ENCODE results near the gene ZNF772. TPM values are rescaled to one million over a fixed set of nuclear protein-coding genes. Genes with fewer than 3 reads are reported as not detected.

The ZNF772 gene
- total RNA-seq, 1 experiment from 2014 or later = 11.4 TPM

- Histone ChIP-seq H2AK5ac (ENCODE audit: insufficient read length, low read length) (no peak overlapping the region), H3K79me1 (ENCODE audit: insufficient read depth, low read depth, low read length, poor library complexity, severe bottlenecking) (peaks cover 3% of the 10 kb centered on the region), H3K4me2 (ENCODE audit: insufficient read depth, insufficient read length, low read length) (no peak overlapping the region), H4K91ac (ENCODE audit: insufficient read length, low read depth, low read length) (no peak overlapping the region), H2BK5ac (ENCODE audit: insufficient read length, low read length) (no peak overlapping the region), H3K56ac (ENCODE audit: insufficient read length, low read depth, low read length) (no peak overlapping the region), H3T11ph (ENCODE audit: low read length) (no peak overlapping the region), H4K8ac (replicated peaks; ENCODE audit: insufficient read length, low read depth, low read length) (no peak overlapping the region), H3K23me2 (ENCODE audit: insufficient read length, low read depth, low read length, poor library complexity, severe bottlenecking) (no peaks in the 10 kb centered on the region), H3K9ac (ENCODE audit: extremely low read depth, insufficient read length, low read length) (no peak overlapping the region), H2BK120ac (ENCODE audit: low read depth, low read length, poor library complexity, severe bottlenecking) (no peak overlapping the region), H3K27me3 (ENCODE audit: insufficient read depth, low read length) (no peaks in the 10 kb centered on the region), H3K14ac (ENCODE audit: insufficient read depth, low read length) (no peak overlapping the region), H3K9me3 (ENCODE audit: control insufficient read depth, low read depth, low read length) (no peaks in the 10 kb centered on the region), H4K5ac (ENCODE audit: insufficient read length, low read depth, low read length) (no peak overlapping the region), H2BK15ac (ENCODE audit: low read depth, low read length) (no peak overlapping the region), H3K18ac (ENCODE audit: insufficient read length, low read depth, low read length) (no peak overlapping the region), H3K4ac (ENCODE audit: low read depth, low read length) (no peak overlapping the region), H3K79me2 (ENCODE audit: insufficient read depth, low read length) (no peaks in the 10 kb centered on the region), H4K20me1 (ENCODE audit: control insufficient read depth, insufficient read depth, insufficient read length) (no peaks in the 10 kb centered on the region), H2BK20ac (ENCODE audit: low read depth, low read length, poor library complexity, severe bottlenecking) (no peak overlapping the region), H2BK12ac (ENCODE audit: insufficient read length, low read depth, low read length) (no peak overlapping the region), H3K23ac (ENCODE audit: insufficient read length, low read depth, low read length) (no peak overlapping the region), H3K4me1 (ENCODE audit: insufficient read depth, low read length) (no peaks in the 10 kb centered on the region), H2AFZ (ENCODE audit: low read length) (no peak overlapping the region), H3K27ac (ENCODE audit: insufficient read length, low read depth, low read length) (no peak overlapping the region)
- no peak for TF ChIP-seq CTCF (conservative IDR thresholded peaks at IDR 0.05)
- DNase-seq = no peak
- Mint-ChIP-seq H3K27ac (no peak overlapping the region), H3K4me3 (no peak overlapping the region), H3K4me1 (no peaks in the 10 kb centered on the region), H3K36me3 (ENCODE audit: insufficient read depth in 1 of 3, low read depth in 3 of 3) (peaks cover 25 to 34% (median 30%) of the 10 kb centered on the region in 3 experiments), H3K9me3 (no peaks in the 10 kb centered on the region), H3K27me3 (ENCODE audit: low read depth) (no peaks in the 10 kb centered on the region)
- no CpG with 5 or more reads among the region's 3 CpGs for WGBS (ENCODE audit: extremely low coverage, insufficient read length, low lambda C conversion rate)
Measured at GRCh38 chr19:57421037-57421436, 56.3 kb downstream of the ZNF772 start.
